H9 (cell line): ENCODE results near the gene RDH14. TPM values are rescaled to one million over a fixed set of nuclear protein-coding genes. Genes with fewer than 3 reads are reported as not detected.

Source experiments
- DNase-seq: peaks from one replicate; pipeline ENCODE4 v3.0.0-alpha.2; 2017
- H2AFZ ChIP-seq: one replicate; pipeline ENCODE4 v1.6.1; 2013; ENCODE audit warnings: mild to moderate bottlenecking, low read length, control low read depth, moderate library complexity
- H2AK5ac ChIP-seq: 2 replicates; pipeline ENCODE4 v1.6.1; 2013; ENCODE audit warnings: low read length, control low read depth, mixed read lengths; ENCODE audit not compliant: insufficient read length
- H2BK120ac ChIP-seq: one replicate; pipeline ENCODE4 v1.6.1; 2013; ENCODE audit warnings: low read depth, mild to moderate bottlenecking, low read length, control low read depth, inconsistent platforms; ENCODE audit not compliant: poor library complexity, severe bottlenecking
- H2BK12ac ChIP-seq: 2 replicates; pipeline ENCODE4 v1.6.1; 2013; ENCODE audit warnings: low read length, control low read depth, mixed read lengths, low read depth; ENCODE audit not compliant: insufficient read length
- H2BK15ac ChIP-seq: 2 replicates; pipeline ENCODE4 v1.6.1; 2013; ENCODE audit warnings: low read depth, low read length, control low read depth
- H2BK20ac ChIP-seq: one replicate; pipeline ENCODE4 v1.6.1; 2013; ENCODE audit warnings: low read depth, mild to moderate bottlenecking, low read length, control low read depth, inconsistent platforms; ENCODE audit not compliant: poor library complexity, severe bottlenecking
- H2BK5ac ChIP-seq: 2 replicates; pipeline ENCODE4 v1.6.1; 2013; ENCODE audit warnings: low read length, control low read depth, mixed read lengths; ENCODE audit not compliant: insufficient read length
- H3K14ac ChIP-seq: 2 replicates; pipeline ENCODE4 v1.6.1; 2013; ENCODE audit warnings: low read length, control low read depth; ENCODE audit not compliant: insufficient read depth
- H3K18ac ChIP-seq: 2 replicates; pipeline ENCODE4 v1.6.1; 2013; ENCODE audit warnings: low read depth, mild to moderate bottlenecking, mixed read lengths, low read length, control low read depth; ENCODE audit not compliant: insufficient read length
- H3K23ac ChIP-seq: 2 replicates; pipeline ENCODE4 v1.6.1; 2013; ENCODE audit warnings: low read length, control low read depth, mixed read lengths, low read depth; ENCODE audit not compliant: insufficient read length
- H3K23me2 ChIP-seq: 2 replicates; pipeline ENCODE4 v1.6.1; 2013; ENCODE audit warnings: low read depth, mild to moderate bottlenecking, mixed read lengths, low read length, control low read depth; ENCODE audit not compliant: insufficient read length, poor library complexity, severe bottlenecking
- H3K27ac ChIP-seq: 2 replicates; pipeline ENCODE4 v1.5.1; 2013; ENCODE audit warnings: low read length, control low read depth, mixed read lengths, low read depth; ENCODE audit not compliant: insufficient read length
- H3K27me3 ChIP-seq: 2 replicates; pipeline ENCODE4 v1.6.1; 2013; ENCODE audit warnings: low read length, control low read depth, inconsistent platforms; ENCODE audit not compliant: insufficient read depth
- H3K4ac ChIP-seq: 2 replicates; pipeline ENCODE4 v1.6.1; 2013; ENCODE audit warnings: low read depth, mild to moderate bottlenecking, control low read depth, inconsistent platforms, low read length, moderate library complexity
- H3K4me1 ChIP-seq: 2 replicates; pipeline ENCODE4 v1.6.1; 2013; ENCODE audit warnings: low read length, control low read depth, inconsistent platforms; ENCODE audit not compliant: insufficient read depth
- H3K4me2 ChIP-seq: 2 replicates; pipeline ENCODE4 v1.6.1; 2013; ENCODE audit warnings: low read length, control low read depth, mixed read lengths; ENCODE audit not compliant: insufficient read length, insufficient read depth
- H3K56ac ChIP-seq: 2 replicates; pipeline ENCODE4 v1.6.1; 2013; ENCODE audit warnings: low read depth, mild to moderate bottlenecking, mixed read lengths, low read length, control low read depth; ENCODE audit not compliant: insufficient read length
- H3K79me1 ChIP-seq: 2 replicates; pipeline ENCODE4 v1.6.1; 2013; ENCODE audit warnings: low read depth, mild to moderate bottlenecking, moderate library complexity, low read length, control low read depth, inconsistent platforms; ENCODE audit not compliant: insufficient read depth, poor library complexity, severe bottlenecking
- H3K79me2 ChIP-seq: 2 replicates; pipeline ENCODE4 v1.6.1; 2013; ENCODE audit warnings: low read length, control low read depth, inconsistent platforms; ENCODE audit not compliant: insufficient read depth
- H3K9ac ChIP-seq: 2 replicates; pipeline ENCODE4 v1.6.1; 2013; ENCODE audit warnings: low read length, control low read depth, mixed read lengths; ENCODE audit not compliant: insufficient read length; ENCODE audit errors: extremely low read depth
- H3K9me3 ChIP-seq: one replicate; pipeline ENCODE4 v1.6.1; 2013; ENCODE audit warnings: low read depth, low read length, inconsistent platforms; ENCODE audit not compliant: control insufficient read depth
- H3T11ph ChIP-seq: one replicate; pipeline ENCODE4 v1.6.1; 2013; ENCODE audit warnings: mild to moderate bottlenecking, low read length, control low read depth, inconsistent platforms
- H4K20me1 ChIP-seq: one replicate; pipeline ENCODE4 v1.6.1; 2013; ENCODE audit not compliant: control insufficient read depth, insufficient read length, insufficient read depth
- H4K5ac ChIP-seq: 2 replicates; pipeline ENCODE4 v1.6.1; 2013; ENCODE audit warnings: low read depth, mild to moderate bottlenecking, mixed read lengths, low read length, control low read depth; ENCODE audit not compliant: insufficient read length
- H4K8ac ChIP-seq: replicated peaks from 2 replicates; pipeline ENCODE4 v1.6.1; 2013; ENCODE audit warnings: low read length, control low read depth, mixed read lengths, low read depth; ENCODE audit not compliant: insufficient read length
- H4K91ac ChIP-seq: 2 replicates; pipeline ENCODE4 v1.6.1; 2013; ENCODE audit warnings: low read depth, mild to moderate bottlenecking, moderate library complexity, mixed read lengths, low read length, control low read depth; ENCODE audit not compliant: insufficient read length
- H3K27ac Mint-ChIP-seq, 3 experiments: 2 replicates in 2 of 3; 3 replicates in 1 of 3; pipeline ENCODE4 v1.8.0; 2020 to 2021; ENCODE audit warnings: mixed read lengths in 3 of 3, mild to moderate bottlenecking in 1 of 3, moderate library complexity in 1 of 3
- H3K27me3 Mint-ChIP-seq: 2 replicates; pipeline ENCODE4 v1.8.0; 2021; ENCODE audit warnings: low read depth, mild to moderate bottlenecking, moderate library complexity, mixed read lengths
- H3K36me3 Mint-ChIP-seq, 3 experiments: 2 replicates in 2 of 3; 3 replicates in 1 of 3; pipeline ENCODE4 v1.8.0; 2020 to 2021; ENCODE audit warnings: low read depth in 3 of 3, mixed read lengths in 3 of 3; ENCODE audit not compliant: insufficient read depth in 1 of 3
- H3K4me1 Mint-ChIP-seq, 2 experiments: 2 replicates each; pipeline ENCODE4 v1.8.0; 2020; ENCODE audit warnings: mixed read lengths in 2 of 2
- H3K4me3 Mint-ChIP-seq, 2 experiments: 2 replicates in 1 of 2; 3 replicates in 1 of 2; pipeline ENCODE4 v1.8.0; 2020 to 2021; ENCODE audit warnings: mild to moderate bottlenecking in 2 of 2, mixed read lengths in 2 of 2, moderate library complexity in 1 of 2
- H3K9me3 Mint-ChIP-seq, 2 experiments: 2 replicates in 1 of 2; 3 replicates in 1 of 2; pipeline ENCODE4 v1.8.0; 2020; ENCODE audit warnings: mild to moderate bottlenecking in 2 of 2, mixed read lengths in 2 of 2, moderate library complexity in 1 of 2
- CTCF ChIP-seq: fragments of 200-600 bp; sonication (generic); conservative IDR thresholded peaks from 3 replicates; pipeline ENCODE4 v1.8.0; 2021; ENCODE audit warnings: antibody characterized with exemption, mild to moderate bottlenecking
- WGBS: extraction: QIAGEN DNeasy Blood & Tissue Kit; methylation state at CpG from one replicate; pipeline ENCODE4 v1.1.7; 2013; ENCODE audit warnings: missing lambda C conversion rate, low lambda C conversion rate, mixed read lengths; ENCODE audit not compliant: insufficient read length; ENCODE audit errors: extremely low coverage; 5-methylcytosine and 5-hydroxymethylcytosine counted together
- total RNA-seq: library from RNA; stranded (reverse); gene quantifications from 2 replicates; pipeline ENCODE4 v1.2.1, GENCODE V29; 2021

RDH14 gene
- total RNA-seq, 1 experiment from 2014 or later: 25.5 TPM

GRCh38 chr2:18602298-18602697 is 41.8 kb upstream of the RDH14 start:
- H3K36me3 Mint-ChIP-seq: no peaks in the 10 kb centered on the region
- H4K20me1 ChIP-seq: no peaks in the 10 kb centered on the region
- WGBS: no CpG with 5 or more reads among the region's 2 CpGs
- no peak overlapping the region for H2AK5ac ChIP-seq
- no peak overlapping the region for H2BK20ac ChIP-seq
- no peak overlapping the region for H3K18ac ChIP-seq
- H3K4me1 Mint-ChIP-seq: peaks cover 0 to 2% of the 10 kb centered on the region in 2 experiments; a peak in 2 of 4 replicates
- no peaks in the 10 kb centered on the region for H3K79me2 ChIP-seq
- no peaks in the 10 kb centered on the region for H3K9me3 ChIP-seq
- H3K23me2 ChIP-seq: no peaks in the 10 kb centered on the region
- TF ChIP-seq CTCF: no peak; the same call in 2 of the 3 replicates
- no peak overlapping the region for H2BK12ac ChIP-seq
- no peak overlapping the region for H3K56ac ChIP-seq
- H3K9ac ChIP-seq: no peak overlapping the region
- no peak overlapping the region for H3K4ac ChIP-seq
- no peak overlapping the region for H3T11ph ChIP-seq
- no peak overlapping the region for H3K27ac ChIP-seq
- no peak overlapping the region for H3K4me3 Mint-ChIP-seq
- no peak overlapping the region for H4K91ac ChIP-seq
- no peaks in the 10 kb centered on the region for H3K27me3 Mint-ChIP-seq
- H2BK15ac ChIP-seq: no peak overlapping the region
- no peak overlapping the region for H3K23ac ChIP-seq
- no peaks in the 10 kb centered on the region; a peak in 1 of 5 replicates for H3K9me3 Mint-ChIP-seq
- no peaks in the 10 kb centered on the region for H3K27me3 ChIP-seq
- no peak overlapping the region for H2BK5ac ChIP-seq
- H3K14ac ChIP-seq: no peak overlapping the region
- no peak overlapping the region for H4K5ac ChIP-seq
- no peak overlapping the region for H4K8ac ChIP-seq
- no peak overlapping the region for H3K4me2 ChIP-seq
- no peak for DNase-seq
- no peak overlapping the region for H2AFZ ChIP-seq
- H3K79me1 ChIP-seq: no peaks in the 10 kb centered on the region
- no peaks in the 10 kb centered on the region for H3K4me1 ChIP-seq
- no peak overlapping the region for H2BK120ac ChIP-seq
- no peak overlapping the region for H3K27ac Mint-ChIP-seq
